Adrenal gland (tissue), 12 donors: ENCODE results near the gene MOCOS. TPM values are rescaled to one million over a fixed set of nuclear protein-coding genes. Genes with fewer than 3 reads are reported as not detected.

Experiments
- DNase-seq, 7 donors: peaks; one replicate each; pipeline ENCODE4 v3.0.0-alpha.2; 2019 to 2020
- H3K27ac ChIP-seq, 5 donors: fragments of 200-600 bp; sonication (generic) in 4 of 5; 1 replicate in 3 of 5; 2 replicates in 2 of 5; pipeline versions ENCODE4 v1.5.1 to v1.8.0; 2016 to 2020; ENCODE audit warnings: mild to moderate bottlenecking in 1 of 5
- H3K27me3 ChIP-seq: fragments of 200-600 bp; 2 replicates; pipeline ENCODE4 v1.8.0; 2021
- H3K36me3 ChIP-seq, 2 donors: fragments of 200-600 bp; replicated peaks in 1 of 2; 1 replicate in 1 of 2; 2 replicates in 1 of 2; pipeline versions ENCODE4 v1.5.1 to v1.8.0; 2018 to 2022
- H3K4me1 ChIP-seq, 2 donors: fragments of 200-600 bp; replicated peaks in 1 of 2; 1 replicate in 1 of 2; 2 replicates in 1 of 2; pipeline versions ENCODE4 v1.5.1 to v1.8.0; 2018 to 2021
- H3K4me3 ChIP-seq, 4 donors: fragments of 200-600 bp; sonication (generic) in 3 of 4; one replicate each; pipeline ENCODE4 v1.5.1; 2016 to 2018
- H3K9me3 ChIP-seq, 3 donors: fragments of 200-600 bp; sonication (generic) in 1 of 3; replicated peaks in 1 of 3; 1 replicate in 2 of 3; 2 replicates in 1 of 3; pipeline versions ENCODE4 v1.5.1 to v1.8.0; 2016 to 2021
- CTCF ChIP-seq, 6 experiments: fragments of 450-650 bp in 4 of 6; fragments of 200-600 bp in 2 of 6; sonication (generic) in 1 of 6; IDR thresholded peaks; 1 replicate in 5 of 6; 2 replicates in 1 of 6; pipeline versions ENCODE4 v1.5.1 to v1.8.0; 2016 to 2021; ENCODE audit warnings: antibody characterized with exemption in 6 of 6, mild to moderate bottlenecking in 2 of 6, moderate library complexity in 1 of 6
- POLR2A ChIP-seq, 2 donors: fragments of 450-650 bp; IDR thresholded peaks; one replicate each; pipeline ENCODE4 v1.6.1; 2017; ENCODE audit warnings: antibody characterized with exemption in 2 of 2, mild to moderate bottlenecking in 2 of 2, moderate library complexity in 1 of 2
- WGBS, 4 donors: extraction: QIAGEN DNeasy Blood & Tissue Kit in 2 of 4; methylation state at CpG; one replicate each; pipeline versions ENCODE4 v1.1.5 to v1.1.7; 2013 to 2017; 5-methylcytosine and 5-hydroxymethylcytosine counted together
- intact Hi-C, 2 donors: fragments of 100-400 bp; cut with DNase I; formaldehyde crosslinking; loops; one replicate each; pipeline versions ENCODE4 v1.14.1 to v1.15.0; 2022 to 2023
- polyA plus RNA-seq, 3 donors: library from polyadenylated mRNA; stranded (reverse); fragments of 200-250 nt in 2 of 3; fragments of 350-450 nt in 1 of 3; fragmentation: Illumina TruSeq in 1 of 3; extraction: RNeasy Lipid Tissue Mini Kit (QIAGEN cat#74804) in 1 of 3; gene quantifications; one replicate each; pipeline ENCODE4 v1.2.3, GENCODE V29; 2013 to 2014
- total RNA-seq, 9 donors: library from RNA; depleted of rRNA in 4 of 9; stranded (reverse); fragments of >200 nt in 4 of 9; fragments of 120-200 nt in 1 of 9; fragmentation: NEBNext Ultra II Directional in 1 of 9; extraction: Animal tissue kit (Norgen Biotek cat#: 25700) in 1 of 9; gene quantifications; one replicate each; pipeline versions ENCODE4 v1.1.0 to v1.2.4, GENCODE V29; 2013 to 2023
- donor health status: healthy with polysubstance abuse.
- donor health status: Bipolar disorder and iron deficiency.
- donor health status: DM: yes; HTN: yes; CAD: no.
- donor health status: DM: no; HTN: no; CAD: no.
- donor health status: DM: no; HTN: no; CAD: no.
- donor health status: DM: yes; HTN: yes; CAD: no.

The MOCOS gene
- total and polyA plus RNA-seq, 12 donors, result 7.6 to 88.1 (median 20.9) TPM

- WGBS, 4 donors, result 33 to 90% (median 89%) methylated on average over 1 to 6 of the region's 6 CpGs
- no peaks in the 10 kb centered on the region for H3K27me3 ChIP-seq
- H3K4me1 ChIP-seq, result no peaks in the 10 kb centered on the region
- TF ChIP-seq POLR2A (IDR thresholded peaks at IDR 0.05), result no peak
- no peak overlapping the region for H3K27ac ChIP-seq
- DNase-seq, result peak in 1 of 7 donors; percentile 11
- H3K36me3 ChIP-seq, result no peaks in the 10 kb centered on the region
- H3K4me3 ChIP-seq, result no peak overlapping the region
- intact Hi-C loops, result no loop called here
- no peaks in the 10 kb centered on the region for H3K9me3 ChIP-seq
Measured at GRCh38 chr18:36211612-36212065, 24.3 kb downstream of the MOCOS start.

- H3K9me3 ChIP-seq, result no peaks in the 10 kb centered on the region
- intact Hi-C loops, result no loop called here
- H3K27ac ChIP-seq, result peak overlapping the region in 2 of 5 donors; percentile 5 to 35
- no peak for TF ChIP-seq CTCF (IDR thresholded peaks at IDR 0.05)
- no peak overlapping the region for H3K4me3 ChIP-seq
- no peaks in the 10 kb centered on the region for H3K27me3 ChIP-seq
- 72 to 81% (median 75%) methylated on average over 9 to 13 of the region's 13 CpGs for WGBS, 4 donors
- H3K4me1 ChIP-seq, result no peaks in the 10 kb centered on the region
- no peaks in the 10 kb centered on the region for H3K36me3 ChIP-seq
- DNase-seq, result no peak
Measured at GRCh38 chr18:36212301-36213171, 25.2 kb downstream of the MOCOS start.

- WGBS, 4 donors, result 76 to 87% (median 86%) methylated on average over 6 to 8 of the region's 8 CpGs
- Histone ChIP-seq H3K36me3 (no peaks in the 10 kb centered on the region), H3K4me1 (no peaks in the 10 kb centered on the region), H3K4me3 (no peak overlapping the region), H3K9me3 (no peaks in the 10 kb centered on the region), H3K27ac (no peak overlapping the region), H3K27me3 (no peaks in the 10 kb centered on the region)
- TF ChIP-seq CTCF (IDR thresholded peaks at IDR 0.05) (no peak), POLR2A (IDR thresholded peaks at IDR 0.05) (no peak)
- intact Hi-C loops, result no loop called here
- no peak for DNase-seq
Measured at GRCh38 chr18:36214811-36215210, 27.5 kb downstream of the MOCOS start.

GRCh38 chr18:36215577-36215976 is 28.3 kb downstream of the MOCOS start:
- no peak for TF ChIP-seq POLR2A (IDR thresholded peaks at IDR 0.05)
- TF ChIP-seq CTCF (IDR thresholded peaks at IDR 0.05), result no peak
- Histone ChIP-seq H3K27me3 (no peaks in the 10 kb centered on the region), H3K27ac (no peak overlapping the region), H3K4me1 (no peaks in the 10 kb centered on the region), H3K9me3 (no peaks in the 10 kb centered on the region), H3K36me3 (no peaks in the 10 kb centered on the region), H3K4me3 (no peak overlapping the region)
- intact Hi-C loops, result no loop called here
- no peak for DNase-seq
- 90 to 92% (median 91%) methylated on average over 6 to 9 of the region's 9 CpGs for WGBS, 4 donors

- Histone ChIP-seq H3K27ac (no peak overlapping the region), H3K4me1 (no peaks in the 10 kb centered on the region), H3K36me3 (no peaks in the 10 kb centered on the region), H3K27me3 (no peaks in the 10 kb centered on the region), H3K9me3 (no peaks in the 10 kb centered on the region), H3K4me3 (no peak overlapping the region)
- WGBS, 4 donors, result 80 to 92% (median 90%) methylated on average over 3 of the region's 3 CpGs
- DNase-seq, result no peak
- no peak for TF ChIP-seq CTCF (IDR thresholded peaks at IDR 0.05)
- TF ChIP-seq POLR2A (IDR thresholded peaks at IDR 0.05), result no peak
- intact Hi-C loops, result no loop called here
Measured at GRCh38 chr18:36217348-36217747, 30.1 kb downstream of the MOCOS start.
